BLaER1 (cell line): Measurements from ENCODE around the gene MAML3.

ENCODE experiments used
- H3K27ac ChIP-seq: shearing (Covaris generic); formaldehyde crosslinking; 2 replicates; pipeline ENCODE4 v1.8.1; 2022
- H3K27me3 ChIP-seq: shearing (Covaris generic); formaldehyde crosslinking; 2 replicates; pipeline ENCODE4 v1.8.1; 2022
- H3K36me3 ChIP-seq: shearing (Covaris generic); formaldehyde crosslinking; 2 replicates; pipeline ENCODE4 v1.8.1; 2022
- H3K4me1 ChIP-seq: shearing (Covaris generic); formaldehyde crosslinking; 2 replicates; pipeline ENCODE4 v1.8.1; 2022
- H3K4me2 ChIP-seq: shearing (Covaris generic); formaldehyde crosslinking; 2 replicates; pipeline ENCODE4 v1.8.1; 2022
- H3K4me3 ChIP-seq: shearing (Covaris generic); formaldehyde crosslinking; 2 replicates; pipeline ENCODE4 v1.8.1; 2022
- H3K9ac ChIP-seq: shearing (Covaris generic); formaldehyde crosslinking; 2 replicates; pipeline ENCODE4 v1.8.1; 2022
- H3K9me3 ChIP-seq: shearing (Covaris generic); formaldehyde crosslinking; 2 replicates; pipeline ENCODE4 v1.8.1; 2022
- H4K20me1 ChIP-seq: shearing (Covaris generic); formaldehyde crosslinking; 2 replicates; pipeline ENCODE4 v1.8.1; 2022
- Cebpa-rat ChIP-seq: shearing (Covaris generic); IDR thresholded peaks from 2 replicates; pipeline ENCODE4 v1.8.1; 2022

MAML3 gene

GRCh38 chr4:140076307-140076706 lies 77.7 kb downstream of the MAML3 start:
- Histone ChIP-seq H3K27ac (no peak overlapping the region), H3K27me3 (no peaks in the 10 kb centered on the region), H3K4me1 (peaks cover 38% of the 10 kb centered on the region), H3K4me3 (no peak overlapping the region), H3K9me3 (no peaks in the 10 kb centered on the region), H3K4me2 (no peak overlapping the region), H4K20me1 (peaks cover 7% of the 10 kb centered on the region; the same call in 1 of the 2 replicates), H3K36me3 (no peaks in the 10 kb centered on the region), H3K9ac (no peak overlapping the region)
- TF ChIP-seq Cebpa-rat, result no peak

- peaks cover 34% of the 10 kb centered on the region for H3K4me1 ChIP-seq
- H3K27me3 ChIP-seq, result no peaks in the 10 kb centered on the region
- no peaks in the 10 kb centered on the region for H3K36me3 ChIP-seq
- H3K9ac ChIP-seq, result no peak overlapping the region
- H3K4me2 ChIP-seq, result peak overlapping the region; percentile 55
- H3K9me3 ChIP-seq, result no peaks in the 10 kb centered on the region
- no peak overlapping the region for H3K27ac ChIP-seq
- peaks cover 15% of the 10 kb centered on the region; the same call in 1 of the 2 replicates for H4K20me1 ChIP-seq
- TF ChIP-seq Cebpa-rat, result no peak
- no peak overlapping the region for H3K4me3 ChIP-seq
Measured at GRCh38 chr4:140071806-140072205, 82.2 kb downstream of the MAML3 start.

- peaks cover 22% of the 10 kb centered on the region for H4K20me1 ChIP-seq
- H3K4me3 ChIP-seq, result no peak overlapping the region
- peak overlapping the region; percentile 55 for H3K4me2 ChIP-seq
- peaks cover 28% of the 10 kb centered on the region for H3K4me1 ChIP-seq
- no peaks in the 10 kb centered on the region for H3K36me3 ChIP-seq
- H3K9me3 ChIP-seq, result no peaks in the 10 kb centered on the region
- no peak for TF ChIP-seq Cebpa-rat
- no peaks in the 10 kb centered on the region for H3K27me3 ChIP-seq
- H3K9ac ChIP-seq, result no peak overlapping the region
- H3K27ac ChIP-seq, result no peak overlapping the region
Measured at GRCh38 chr4:140070973-140071372, 83.0 kb downstream of the MAML3 start.

GRCh38 chr4:140070366-140070765 lies 83.6 kb downstream of the MAML3 start:
- TF ChIP-seq Cebpa-rat, result no peak
- Histone ChIP-seq H3K4me3 (no peak overlapping the region), H3K36me3 (no peaks in the 10 kb centered on the region), H3K4me1 (peaks cover 28% of the 10 kb centered on the region), H3K27ac (no peak overlapping the region), H3K9me3 (no peaks in the 10 kb centered on the region), H3K27me3 (no peaks in the 10 kb centered on the region), H3K9ac (no peak overlapping the region), H3K4me2 (peak overlapping the region; percentile 55; the same call in 1 of the 2 replicates), H4K20me1 (peaks cover 22% of the 10 kb centered on the region)

GRCh38 chr4:140069066-140069465 lies 84.9 kb downstream of the MAML3 start:
- Histone ChIP-seq H3K4me3 (no peak overlapping the region), H3K36me3 (no peaks in the 10 kb centered on the region), H3K9me3 (no peaks in the 10 kb centered on the region), H3K9ac (no peak overlapping the region), H3K4me1 (peaks cover 28% of the 10 kb centered on the region), H3K27me3 (no peaks in the 10 kb centered on the region), H4K20me1 (peaks cover 22% of the 10 kb centered on the region), H3K27ac (no peak overlapping the region), H3K4me2 (no peak overlapping the region)
- TF ChIP-seq Cebpa-rat, result no peak

- TF ChIP-seq Cebpa-rat, result no peak
- no peak overlapping the region for H3K4me3 ChIP-seq
- no peak overlapping the region for H3K9ac ChIP-seq
- H3K27me3 ChIP-seq, result no peaks in the 10 kb centered on the region
- no peak overlapping the region for H3K4me2 ChIP-seq
- H4K20me1 ChIP-seq, result peaks cover 22% of the 10 kb centered on the region
- H3K9me3 ChIP-seq, result no peaks in the 10 kb centered on the region
- H3K4me1 ChIP-seq, result peaks cover 28% of the 10 kb centered on the region
- H3K36me3 ChIP-seq, result no peaks in the 10 kb centered on the region
- H3K27ac ChIP-seq, result no peak overlapping the region
Measured at GRCh38 chr4:140068271-140068670, 85.7 kb downstream of the MAML3 start.

- Histone ChIP-seq H3K4me3 (no peak overlapping the region), H4K20me1 (peaks cover 15% of the 10 kb centered on the region), H3K9ac (no peak overlapping the region), H3K4me1 (peaks cover 23% of the 10 kb centered on the region), H3K27ac (no peak overlapping the region), H3K9me3 (no peaks in the 10 kb centered on the region), H3K27me3 (no peaks in the 10 kb centered on the region), H3K36me3 (no peaks in the 10 kb centered on the region), H3K4me2 (no peak overlapping the region)
- no peak for TF ChIP-seq Cebpa-rat
Measured at GRCh38 chr4:140066031-140066930, 87.7 kb downstream of the MAML3 start.

GRCh38 chr4:140065393-140065792 lies 88.6 kb downstream of the MAML3 start:
- Histone ChIP-seq H3K9me3 (no peaks in the 10 kb centered on the region), H3K4me2 (no peak overlapping the region), H3K36me3 (no peaks in the 10 kb centered on the region), H3K27ac (no peak overlapping the region), H3K27me3 (no peaks in the 10 kb centered on the region), H3K4me3 (no peak overlapping the region), H4K20me1 (peaks cover 7% of the 10 kb centered on the region; the same call in 1 of the 2 replicates), H3K9ac (no peak overlapping the region), H3K4me1 (peaks cover 17% of the 10 kb centered on the region)
- TF ChIP-seq Cebpa-rat, result no peak

- H3K4me3 ChIP-seq, result no peak overlapping the region
Measured at GRCh38 chr4:140061659-140062289, 92.2 kb downstream of the MAML3 start.

GRCh38 chr4:140061194-140061593 lies 92.8 kb downstream of the MAML3 start:
- Histone ChIP-seq H3K27ac (no peak overlapping the region), H3K36me3 (no peaks in the 10 kb centered on the region), H3K4me1 (peaks cover 38% of the 10 kb centered on the region), H3K27me3 (no peaks in the 10 kb centered on the region), H3K9me3 (no peaks in the 10 kb centered on the region), H3K4me3 (no peak overlapping the region), H3K4me2 (no peak overlapping the region), H4K20me1 (peaks cover 2% of the 10 kb centered on the region; the same call in 1 of the 2 replicates), H3K9ac (no peak overlapping the region)
- no peak for TF ChIP-seq Cebpa-rat

More at GRCh38 chr4:140061659-140062289, 92.2 kb downstream of the MAML3 start:
- Histone ChIP-seq H4K20me1 (peaks cover 7% of the 10 kb centered on the region; the same call in 1 of the 2 replicates), H3K4me2 (no peak overlapping the region), H3K9ac (no peak overlapping the region), H3K36me3 (no peaks in the 10 kb centered on the region), H3K4me1 (peaks cover 38% of the 10 kb centered on the region), H3K27me3 (no peaks in the 10 kb centered on the region), H3K9me3 (no peaks in the 10 kb centered on the region), H3K27ac (no peak overlapping the region)
- no peak for TF ChIP-seq Cebpa-rat
